A172 (cell line): ENCODE measurements around the gene LCNL1. TPM values are rescaled to one million over a fixed set of nuclear protein-coding genes. Genes with fewer than 3 reads are reported as not detected.

Source experiments
- DNase-seq: peaks from one replicate; pipeline ENCODE4 v3.0.0-alpha.2; 2015; ENCODE audit warnings: low spot score
- total RNA-seq: library from RNA; depleted of rRNA; stranded (reverse); fragments of >200 nt; shearing (Covaris generic); gene quantifications from 2 replicates; pipeline ENCODE4 v1.2.3, GENCODE V29; 2014; rRNA removed

The LCNL1 gene
- 0.26 TPM in 1 of 2 replicates, not detected in the other for total RNA-seq

DNA sequence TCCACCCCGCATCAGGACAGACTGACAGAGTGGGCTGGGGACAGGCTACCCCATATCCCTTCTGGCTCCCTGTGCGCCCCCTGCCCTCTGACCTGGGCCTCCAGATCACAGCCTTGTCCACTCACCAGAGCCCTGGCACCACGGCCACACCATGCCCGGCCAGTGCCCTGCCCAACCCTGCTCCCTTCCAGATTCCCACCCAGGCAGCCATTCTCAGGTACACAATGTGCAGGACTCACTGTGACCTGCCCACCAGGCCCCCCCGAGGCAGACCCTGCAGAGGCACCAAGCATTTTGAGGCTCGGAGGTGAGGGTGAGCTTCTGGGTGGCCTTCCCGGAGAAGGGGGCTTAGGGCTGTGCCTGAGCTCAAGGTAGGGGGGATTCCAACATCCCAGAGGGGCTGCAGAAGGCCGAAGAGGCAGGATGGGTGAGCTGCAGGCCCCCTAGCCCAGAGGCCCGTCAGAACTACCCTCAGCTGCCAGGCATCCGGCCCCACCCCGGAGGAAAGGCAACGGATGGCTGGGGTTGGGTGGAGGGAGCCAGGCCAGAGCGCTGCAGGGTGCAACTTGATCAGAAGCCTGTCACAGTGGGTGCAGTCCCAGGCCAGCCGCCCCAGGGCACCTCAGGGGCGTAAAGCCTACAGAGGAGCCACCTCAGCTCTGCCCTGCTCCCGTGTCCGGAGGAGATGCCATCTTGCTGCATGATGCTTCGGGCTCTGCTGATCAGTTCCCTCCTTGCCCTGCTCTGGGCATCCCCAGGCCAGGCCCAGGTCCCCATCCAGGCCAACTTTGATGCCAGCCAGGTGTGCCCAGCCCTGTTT is at the start of gene LCNL1:
LCNL1 (plus strand) TSS at position 762 of the 820 bp plus-strand sequence. CDS start 594 bp downstream, outside the sequence.
- no peak for DNase-seq

DNA sequence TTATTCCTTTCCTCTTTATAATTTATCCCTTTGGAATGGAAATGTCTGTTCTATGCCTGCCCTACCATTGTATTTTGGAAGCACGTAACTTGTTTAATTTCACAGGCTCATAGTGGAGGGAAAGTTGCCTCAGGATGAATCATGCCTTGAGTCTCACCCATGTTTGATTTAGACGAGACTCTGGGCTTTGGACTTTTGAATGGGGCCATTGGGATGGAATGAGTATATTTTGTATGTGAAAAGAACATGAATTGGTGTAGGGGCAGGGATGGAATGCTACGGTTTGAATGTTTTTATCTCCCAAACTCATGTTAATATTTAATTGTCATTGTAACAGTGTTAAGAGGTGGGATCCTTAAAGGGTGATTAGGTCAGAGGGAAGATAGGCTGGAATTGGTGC is 48.5 kb upstream of the LCNL1 start:
- no peak for DNase-seq

DNA sequence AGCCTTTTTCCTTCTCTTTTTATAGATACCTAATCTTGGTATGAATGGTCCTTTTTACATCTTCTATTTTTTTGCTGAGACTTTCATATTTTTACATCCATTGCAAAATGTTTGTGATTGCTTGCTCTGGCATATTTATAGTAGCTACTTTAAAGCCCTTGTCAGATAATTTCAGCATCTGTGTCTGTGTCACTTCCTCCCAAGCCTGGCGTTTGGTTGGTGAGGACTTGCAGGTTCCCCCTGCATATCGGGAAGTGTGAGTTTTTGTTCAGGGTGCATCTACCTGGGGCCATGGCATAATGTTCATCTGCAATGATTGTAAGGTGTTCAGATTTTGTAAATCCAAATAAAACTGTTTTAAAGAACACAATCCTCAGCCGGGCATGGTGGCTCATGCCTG is 47.1 kb upstream of the LCNL1 start:
- no peak for DNase-seq

DNA sequence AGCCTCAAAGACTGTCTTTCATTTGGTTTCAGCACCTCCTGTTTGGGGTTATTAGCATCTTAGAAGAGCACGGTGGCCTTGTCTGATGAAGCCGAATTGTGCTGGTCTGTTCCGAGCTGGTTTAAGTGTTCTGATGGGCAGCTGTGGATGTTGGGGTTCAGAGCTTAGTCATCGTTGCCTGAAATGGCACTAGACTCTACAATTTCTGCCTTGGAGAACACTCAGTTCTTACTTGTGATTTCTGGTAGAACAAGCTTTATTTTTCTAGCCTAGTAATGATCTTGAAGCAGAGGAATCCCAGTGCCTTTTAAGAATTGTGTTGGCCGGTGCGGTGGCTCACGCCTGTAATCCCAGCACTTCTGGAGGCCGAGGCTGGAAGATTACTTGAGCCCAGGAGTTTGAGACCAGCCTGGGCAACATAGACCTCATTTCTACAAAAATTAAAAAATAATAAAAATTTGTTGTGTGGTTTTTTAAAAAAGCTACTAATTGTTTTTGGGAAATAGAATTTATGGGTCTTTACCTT is 46.1 kb upstream of the LCNL1 start:
- no peak for DNase-seq

DNA sequence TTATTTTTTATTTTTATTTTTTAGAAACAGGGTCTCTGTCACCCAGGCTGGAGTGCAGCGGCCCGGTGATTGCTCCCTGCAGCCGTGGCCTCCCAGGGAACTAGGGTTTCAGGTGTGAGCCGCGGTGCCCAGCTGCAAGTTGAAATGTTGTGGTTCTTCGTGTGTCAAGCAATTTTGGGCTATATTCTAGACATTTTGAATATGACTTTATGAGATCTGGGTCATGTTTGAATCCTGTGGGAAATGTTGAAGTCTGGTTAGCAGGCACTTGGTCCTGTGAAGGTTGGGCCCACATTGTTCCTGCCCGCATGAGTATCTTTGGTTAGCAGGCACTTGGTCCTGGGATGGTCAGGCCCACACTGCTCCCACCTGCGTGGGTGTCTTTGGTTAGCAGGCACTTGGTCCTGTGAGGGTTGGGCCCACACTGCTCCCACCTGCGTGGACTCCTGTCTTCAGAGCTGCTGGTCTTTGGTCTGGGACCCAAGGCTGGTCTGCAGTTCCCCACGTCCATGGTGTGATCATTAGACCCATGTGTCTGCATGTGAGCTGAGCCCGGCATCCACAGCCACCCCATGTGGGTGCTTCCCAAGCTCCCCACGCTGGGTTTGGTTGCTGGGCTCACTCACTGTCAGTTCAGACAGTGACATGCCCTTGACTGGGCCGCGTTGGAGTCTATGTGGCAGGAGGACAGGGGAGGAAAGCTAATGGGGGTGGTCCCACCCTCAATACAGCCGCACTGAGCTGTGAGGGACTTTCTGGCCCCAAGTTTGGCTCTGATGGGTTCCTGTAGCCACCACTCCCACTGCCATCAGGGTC is 45.4 kb upstream of the LCNL1 start:
- DNase-seq, result no peak

DNA sequence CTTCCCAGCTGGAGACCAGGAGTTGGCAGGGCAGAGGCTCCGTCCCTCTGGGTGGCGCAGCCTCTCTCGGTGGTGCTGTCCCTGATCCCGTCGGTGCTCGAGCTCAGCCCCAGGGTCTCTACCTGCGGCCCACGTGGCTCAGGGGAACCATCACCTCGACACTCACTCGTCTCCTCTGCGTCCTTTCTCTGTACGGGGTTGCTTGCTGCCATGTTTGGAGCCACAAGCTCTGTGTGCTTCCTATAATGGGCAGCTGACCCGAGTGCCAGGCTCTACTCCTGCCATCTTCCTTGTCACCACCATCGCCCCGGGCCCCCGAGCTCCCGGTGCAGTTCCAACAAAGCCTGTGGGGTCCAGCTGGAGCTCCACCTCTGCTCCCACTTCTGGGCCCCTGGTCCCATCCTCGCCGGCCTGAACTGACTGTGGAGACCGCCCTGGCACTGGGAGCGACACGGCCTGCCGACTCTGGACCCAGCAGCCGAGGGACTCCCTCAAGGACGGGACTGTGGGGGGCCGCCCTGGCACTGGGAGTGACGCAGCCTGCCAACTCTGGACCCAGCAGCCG is 43.3 kb upstream of the LCNL1 start:
- no peak for DNase-seq

DNA sequence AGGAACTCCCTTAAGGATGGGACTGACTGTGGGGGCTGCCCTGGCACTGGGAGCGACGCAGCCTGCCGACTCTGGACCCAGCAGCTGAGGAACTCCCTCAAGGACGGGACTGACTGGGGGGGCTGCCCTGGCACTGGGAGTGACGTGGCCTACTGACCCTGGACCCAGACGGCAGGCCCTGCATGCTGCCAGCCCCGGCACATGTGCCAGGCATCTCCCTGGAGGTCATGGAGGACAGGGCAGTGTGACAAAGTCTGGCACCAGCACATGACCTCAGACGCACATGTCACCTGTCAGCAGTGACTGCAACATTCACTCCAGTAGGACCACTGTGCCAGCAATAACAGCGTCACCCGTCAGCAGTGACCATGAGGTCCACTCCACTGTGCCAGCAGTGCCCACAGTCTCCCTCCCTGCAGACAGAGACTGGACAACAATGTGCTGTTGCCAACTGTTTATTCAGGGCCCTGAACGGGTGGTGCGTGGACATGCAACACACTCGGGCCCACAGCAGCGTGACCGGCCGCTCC is 42.7 kb upstream of the LCNL1 start:
- no peak for DNase-seq

DNA sequence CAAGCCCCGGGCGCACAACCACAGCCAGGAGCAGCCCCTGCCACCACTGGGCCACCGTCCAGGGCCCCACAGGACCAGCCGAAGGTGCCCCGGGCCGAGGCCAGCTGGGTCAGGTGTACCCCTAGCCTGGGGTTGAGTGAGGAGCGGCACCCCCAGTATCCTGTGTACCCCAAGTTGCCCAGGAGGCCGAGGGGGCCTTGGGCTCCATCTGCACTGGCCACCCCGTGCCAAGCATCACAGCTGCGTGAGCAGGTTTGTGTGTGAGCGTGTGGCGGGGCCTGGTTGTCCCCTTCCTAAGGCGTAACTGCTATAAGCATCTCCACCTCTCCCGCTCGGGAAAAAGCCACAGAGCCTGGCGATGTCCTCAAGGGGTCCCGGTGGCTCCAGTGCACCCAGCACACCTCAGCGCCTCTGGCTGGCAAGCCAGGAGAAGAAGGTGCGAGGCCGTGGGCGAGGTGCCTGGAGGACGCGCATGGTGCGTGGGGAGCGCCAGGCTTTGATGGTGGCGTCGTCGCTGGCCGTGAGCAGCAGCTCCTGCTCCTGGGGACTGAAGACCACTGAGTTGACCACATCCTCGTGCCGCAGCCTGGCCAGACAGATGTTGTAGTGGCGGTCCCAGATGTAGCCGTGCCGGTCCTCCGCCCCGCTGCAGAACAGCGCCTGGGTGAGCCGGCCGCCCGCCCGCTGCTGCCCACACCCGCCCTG is 42.1 kb upstream of the LCNL1 start:
- DNase-seq, result no peak

DNA sequence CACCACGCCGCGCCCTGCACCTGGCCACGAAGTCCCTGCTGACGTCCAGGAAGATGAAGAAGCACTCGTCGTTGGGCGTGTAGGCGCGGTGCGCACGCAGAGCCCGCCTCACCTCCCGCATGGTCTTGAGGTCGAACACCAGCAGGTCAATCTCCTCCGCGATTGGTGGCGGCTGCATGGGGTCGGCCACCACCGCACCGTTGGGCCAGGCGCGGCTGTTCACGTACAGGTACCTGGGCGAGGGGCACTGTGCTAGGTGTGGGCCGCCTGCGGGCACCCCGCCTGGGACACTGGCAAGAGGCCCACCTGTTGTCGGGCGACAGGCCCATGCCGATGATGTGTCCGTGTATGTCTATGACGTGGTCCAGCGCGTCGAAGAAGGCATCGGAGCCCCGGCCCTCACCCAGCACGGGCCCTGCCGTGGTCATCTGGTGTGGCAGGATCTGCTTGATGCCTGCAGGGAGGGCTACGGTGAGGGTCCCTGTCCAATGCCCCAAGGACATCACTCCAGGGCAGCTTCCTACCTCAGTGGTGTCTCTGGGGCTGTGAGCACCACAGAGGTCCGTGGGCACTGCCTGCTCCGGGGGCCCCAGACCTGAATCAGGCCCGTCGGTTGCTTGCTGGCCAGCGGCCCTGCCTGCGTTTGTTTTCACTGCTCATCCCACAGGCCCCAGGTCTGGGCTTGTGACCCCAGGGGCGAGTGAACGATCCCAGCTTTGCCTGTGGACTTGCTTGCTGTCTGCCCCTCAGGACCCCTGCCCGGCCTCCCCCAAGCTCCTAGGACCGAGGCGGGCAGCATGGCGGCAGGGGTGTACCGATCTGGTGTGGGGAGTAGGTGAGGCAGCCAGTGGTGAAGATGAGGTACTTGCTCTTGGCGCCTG is 41.3 kb upstream of the LCNL1 start:
- DNase-seq, result no peak

DNA sequence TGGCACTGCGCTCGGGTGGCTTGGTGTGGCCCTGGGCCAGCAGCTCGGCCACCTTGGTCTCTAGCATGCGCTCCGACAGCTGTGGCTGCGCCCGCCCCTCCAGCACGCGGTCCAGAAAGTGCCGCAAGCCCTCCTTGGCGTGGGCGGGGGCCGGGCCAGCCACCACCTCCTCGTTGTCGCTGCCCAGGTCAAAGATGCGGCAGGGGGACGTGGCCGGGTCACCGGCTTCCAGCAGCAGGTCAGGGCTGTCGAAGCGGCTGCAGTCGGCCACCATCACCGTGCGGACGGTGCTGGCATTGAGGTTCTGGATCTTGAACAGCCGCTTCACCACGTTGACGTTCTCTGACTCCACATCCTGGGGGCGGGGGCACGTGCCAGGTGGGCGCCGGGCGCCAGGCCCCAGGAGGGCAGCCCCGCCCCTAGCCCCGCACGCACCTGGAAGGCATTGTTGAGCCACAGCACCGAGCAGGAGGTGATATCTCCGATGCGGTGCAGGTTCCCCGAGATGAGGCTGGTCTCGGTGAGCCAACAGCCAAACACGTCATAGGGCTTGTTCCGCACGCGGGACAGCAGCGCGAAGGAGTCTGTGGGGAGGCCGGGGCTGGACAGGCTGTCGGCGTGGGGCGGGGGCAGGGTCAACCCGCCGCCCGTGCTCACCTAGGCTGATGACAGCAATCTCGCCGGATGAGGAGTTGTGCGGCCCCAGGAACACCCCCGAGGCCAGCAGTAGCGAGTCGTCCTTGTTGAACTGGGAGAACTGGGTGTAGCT is 40.5 kb upstream of the LCNL1 start:
- no peak for DNase-seq

DNA sequence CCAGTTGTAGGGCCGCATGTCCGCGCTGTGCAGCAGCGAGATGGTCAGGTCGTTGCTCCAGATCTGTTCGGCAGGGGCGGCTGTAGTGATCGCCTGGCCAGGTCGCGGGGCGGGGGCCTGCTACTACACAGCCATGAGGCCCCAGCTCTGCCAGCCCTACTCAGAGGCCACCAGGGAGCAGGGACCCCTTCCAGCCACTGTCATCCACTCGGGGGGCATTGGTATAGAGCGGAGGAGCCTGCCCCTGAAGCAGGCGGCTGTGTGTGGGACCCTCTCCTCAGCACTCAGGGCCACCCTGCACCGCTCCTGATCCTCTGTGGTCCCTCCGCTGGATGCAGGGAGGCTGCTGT is 39.9 kb upstream of the LCNL1 start:
- no peak for DNase-seq

DNA sequence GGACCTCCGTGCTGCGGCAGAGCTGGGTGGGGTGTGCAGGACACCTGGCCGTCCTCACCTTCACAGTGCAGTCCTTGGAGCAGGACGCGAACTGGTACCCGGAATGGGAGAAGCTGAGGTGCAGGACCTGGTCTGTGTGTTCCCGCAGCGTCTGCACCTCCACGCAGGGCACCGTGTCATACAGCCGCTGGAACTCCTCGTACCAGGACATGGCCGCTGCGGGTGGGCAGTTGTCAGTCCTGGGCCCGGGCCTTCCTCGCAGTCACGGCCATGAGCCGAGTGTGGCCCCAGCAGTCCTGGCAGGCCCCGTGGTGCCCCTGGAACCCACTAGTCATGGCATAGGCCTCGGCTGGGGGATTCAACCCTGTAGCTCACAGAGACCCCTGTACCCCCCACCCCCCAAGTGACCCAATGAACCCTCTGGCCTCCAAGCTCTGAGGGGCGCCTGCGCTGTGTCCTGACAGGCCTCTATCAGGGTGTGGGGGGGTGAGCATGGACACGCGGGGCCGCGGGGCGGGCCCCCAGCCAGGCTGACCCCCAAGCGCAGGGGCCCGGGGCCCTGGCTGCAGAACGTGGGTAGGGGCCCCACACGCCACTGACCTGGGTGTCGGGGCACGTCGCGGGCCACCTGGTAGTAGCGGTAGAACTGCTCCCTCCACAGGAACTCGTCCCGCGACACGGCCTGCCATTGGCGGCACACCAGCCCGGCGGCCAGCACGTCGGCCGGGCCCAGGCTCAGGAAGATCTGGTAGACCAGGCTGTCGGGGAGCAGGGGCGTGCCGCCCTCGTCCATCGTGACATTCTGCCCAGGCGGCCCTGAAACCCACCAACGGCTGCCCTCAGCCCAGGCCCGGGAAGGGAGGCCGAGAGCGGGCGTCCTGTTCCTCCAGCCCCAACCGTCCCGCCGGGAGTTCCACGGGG is 39.2 kb upstream of the LCNL1 start:
- peak; percentile 46 for DNase-seq

DNA sequence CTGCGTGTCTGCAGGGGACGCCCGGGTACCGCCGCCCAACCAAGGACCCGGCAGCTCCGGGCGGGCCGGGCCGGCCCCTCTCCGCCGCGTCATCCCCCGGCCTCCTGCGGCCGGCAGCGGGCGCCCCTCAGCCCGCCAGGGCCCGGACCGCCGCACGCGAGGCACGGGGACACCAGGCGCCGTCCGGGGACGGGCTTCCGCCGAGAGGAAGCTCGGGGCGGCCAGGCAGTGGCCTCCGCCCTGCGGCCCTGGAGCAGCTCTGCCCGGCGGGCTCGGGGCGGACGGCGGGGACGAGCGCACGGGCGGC is 38.6 kb upstream of the LCNL1 start:
- no peak for DNase-seq

DNA sequence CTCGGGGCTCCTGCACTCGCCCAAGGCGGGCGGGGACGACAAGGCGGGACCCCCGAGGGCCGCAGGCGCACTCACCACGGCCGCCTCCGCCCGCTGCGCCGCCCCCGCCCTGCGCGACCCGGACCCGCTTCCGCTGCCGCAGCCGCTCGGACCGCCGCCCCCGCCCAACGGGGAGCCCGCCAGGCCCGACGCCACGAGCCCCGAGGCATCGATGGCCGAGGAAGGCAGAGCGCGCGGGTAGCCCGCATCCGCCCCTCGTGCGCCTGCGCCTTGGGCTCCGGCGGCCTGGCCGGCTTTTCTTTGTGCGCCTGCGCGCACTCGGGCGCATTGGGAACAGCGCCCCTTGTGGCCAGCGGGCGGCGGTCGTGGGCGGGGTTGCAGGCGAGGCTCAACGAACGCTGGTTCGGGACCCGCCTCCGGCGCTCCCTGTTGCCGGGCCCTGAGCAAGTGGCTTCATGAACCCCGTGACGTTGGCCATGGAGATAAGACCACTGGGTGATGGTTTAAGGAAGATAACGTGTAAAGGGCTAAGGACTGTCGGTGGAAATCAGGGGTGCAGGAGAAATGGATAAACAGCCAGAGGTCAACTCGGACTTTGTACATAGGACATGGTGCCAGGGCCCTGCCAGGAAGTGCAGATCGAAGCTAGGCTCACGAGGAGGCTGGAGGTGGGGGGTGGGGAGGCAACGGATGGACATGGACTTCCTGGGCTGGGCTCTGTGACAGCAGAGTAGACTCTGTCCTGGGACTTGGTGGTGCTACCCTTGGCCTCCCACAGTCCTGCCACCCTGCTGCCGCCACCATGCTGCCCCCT is 38.1 kb upstream of the LCNL1 start, which contains the start of the genes C8G and FBXW5:
C8G (plus strand) TSS at position 725 of the 814 bp plus-strand sequence; CDS start at position 803, 78 bp downstream.
FBXW5 (minus strand) TSS at position 220 of the 814 bp plus-strand sequence. CDS start 655 bp downstream, outside the sequence.
- DNase-seq, result peak; percentile 90

DNA sequence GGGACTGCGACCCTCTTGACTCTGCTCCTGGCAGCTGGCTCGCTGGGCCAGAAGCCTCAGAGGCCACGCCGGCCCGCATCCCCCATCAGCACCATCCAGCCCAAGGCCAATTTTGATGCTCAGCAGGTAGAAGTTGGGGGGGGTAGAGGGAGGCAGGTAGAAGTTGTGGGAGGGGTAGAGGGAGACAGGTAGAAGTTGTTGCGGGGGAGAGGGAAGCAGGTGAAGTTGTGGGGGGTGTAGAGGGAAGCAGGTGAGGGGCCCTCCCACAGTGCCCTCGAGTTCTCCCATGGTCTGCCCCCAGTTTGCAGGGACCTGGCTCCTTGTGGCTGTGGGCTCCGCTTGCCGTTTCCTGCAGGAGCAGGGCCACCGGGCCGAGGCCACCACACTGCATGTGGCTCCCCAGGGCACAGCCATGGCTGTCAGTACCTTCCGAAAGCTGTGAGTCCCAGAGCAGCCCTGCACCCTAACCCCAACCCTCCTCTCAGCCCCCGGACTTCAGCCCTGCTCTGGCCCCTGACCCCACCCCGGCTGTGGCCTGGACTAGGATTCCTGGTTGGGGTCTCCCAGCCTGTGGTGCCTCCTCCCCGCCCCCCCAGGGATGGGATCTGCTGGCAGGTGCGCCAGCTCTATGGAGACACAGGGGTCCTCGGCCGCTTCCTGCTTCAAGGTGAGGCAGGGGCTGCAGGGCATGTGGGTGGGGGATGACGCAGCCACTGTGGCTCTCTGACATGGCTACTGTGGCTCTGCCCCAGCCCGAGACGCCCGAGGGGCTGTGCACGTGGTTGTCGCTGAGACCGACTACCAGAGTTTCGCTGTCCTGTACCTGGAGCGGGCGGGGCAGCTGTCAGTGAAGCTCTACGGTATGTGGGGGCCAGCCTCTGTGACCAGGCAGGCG is 37.2 kb upstream of the LCNL1 start:
- DNase-seq, result no peak

DNA sequence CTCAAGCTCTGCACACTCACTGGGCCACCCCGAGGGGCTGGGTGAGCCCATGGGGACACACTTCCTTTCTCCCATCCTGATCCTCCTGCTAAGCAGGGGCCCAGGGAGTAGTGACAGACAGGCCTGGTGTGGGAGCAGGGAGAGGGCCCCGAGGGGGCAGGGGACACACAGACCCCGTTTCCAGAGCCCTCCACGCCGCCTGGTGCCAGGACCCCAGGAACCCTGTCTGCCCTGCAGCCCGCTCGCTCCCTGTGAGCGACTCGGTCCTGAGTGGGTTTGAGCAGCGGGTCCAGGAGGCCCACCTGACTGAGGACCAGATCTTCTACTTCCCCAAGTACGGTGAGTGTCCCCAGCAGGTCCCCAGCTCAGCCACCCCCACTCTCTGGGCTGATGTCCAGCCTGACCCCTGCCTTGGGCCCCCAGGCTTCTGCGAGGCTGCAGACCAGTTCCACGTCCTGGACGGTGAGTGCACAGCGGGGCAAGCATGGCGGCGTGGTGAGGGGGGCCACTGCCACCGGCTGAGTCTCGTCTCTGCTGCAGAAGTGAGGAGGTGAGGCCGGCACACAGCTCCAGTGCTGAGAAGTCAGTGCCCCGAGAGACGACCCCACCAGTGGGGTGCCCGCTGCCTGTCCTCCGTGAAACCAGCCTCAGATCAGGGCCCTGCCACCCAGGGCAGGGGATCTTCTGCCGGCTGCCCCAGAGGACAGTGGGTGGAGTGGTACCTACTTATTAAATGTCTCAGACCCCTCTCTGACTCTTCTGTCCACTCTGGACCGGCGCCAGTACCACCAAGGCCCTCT is 36.4 kb upstream of the LCNL1 start:
- DNase-seq, result no peak
